ENCODE data around the gene TEX264.

TEX264 gene

GRCh38 chr3:51700403-51700802 is 29.4 kb downstream of the TEX264 start:
- no peak for DNase-seq

- DNase-seq = no peak
Observed at GRCh38 chr3:51702156-51702555, 31.1 kb downstream of the TEX264 start.

GRCh38 chr3:51703068-51703760 is 32.2 kb downstream of the TEX264 start:
- DNase-seq = peak; percentile 26

GRCh38 chr3:51703761-51704510 is 32.9 kb downstream of the TEX264 start:
- no peak for DNase-seq

GRCh38 chr3:51704511-51704950 is 33.5 kb downstream of the TEX264 start:
- DNase-seq = no peak

GRCh38 chr3:51705276-51706020 is 34.4 kb downstream of the TEX264 start:
- no peak for DNase-seq

- no peak for DNase-seq
Observed at GRCh38 chr3:51706021-51706485, 35.0 kb downstream of the TEX264 start.

GRCh38 chr3:51706788-51707731 is 36.0 kb downstream of the TEX264 start, which contains the start of gene GRM2:
Gene GRM2 (plus strand): TSS chr3:51707068. CDS start chr3:51708984, 1,916 bp downstream.
- peak; percentile 14 for DNase-seq

GRCh38 chr3:51708216-51708845 is 37.3 kb downstream of the TEX264 start:
- no peak for DNase-seq

GRCh38 chr3:51709004-51709420 is 38.0 kb downstream of the TEX264 start:
- DNase-seq = no peak

GRCh38 chr3:51709675-51710074 is 38.6 kb downstream of the TEX264 start:
- no peak for DNase-seq

- DNase-seq = no peak
Observed at GRCh38 chr3:51710631-51711351, 39.7 kb downstream of the TEX264 start.

GRCh38 chr3:51711352-51712037 is 40.4 kb downstream of the TEX264 start:
- no peak for DNase-seq

GRCh38 chr3:51712038-51712420 is 41.0 kb downstream of the TEX264 start:
- no peak for DNase-seq

- DNase-seq = no peak
Observed at GRCh38 chr3:51712511-51712931, 41.5 kb downstream of the TEX264 start.

- DNase-seq = no peak
Observed at GRCh38 chr3:51712963-51713362, 41.9 kb downstream of the TEX264 start.

GRCh38 chr3:51715231-51715976 is 44.4 kb downstream of the TEX264 start:
- no peak for DNase-seq

GRCh38 chr3:51715977-51716294 is 44.9 kb downstream of the TEX264 start:
- DNase-seq = no peak

GRCh38 chr3:51716805-51717204 is 45.8 kb downstream of the TEX264 start:
- DNase-seq = no peak

- no peak for DNase-seq
Observed at GRCh38 chr3:51717446-51717845, 46.4 kb downstream of the TEX264 start.

All from NCI-H2029 (cell line).